T-helper 2 cell treated with Interferon-gamma antibody and Interleukin-4, amounts not matched to agents 100 ng/mL and 5 ng/mL, for 36 hours (primary cell): Measurements from ENCODE around the gene TRAF1. TPM values are rescaled to one million over a fixed set of nuclear protein-coding genes. Genes with fewer than 3 reads are reported as not detected.

Experiments
- intact Hi-C: fragments of 100-400 bp; cut with micrococcal nuclease; formaldehyde crosslinking; loops from one replicate; pipeline ENCODE4 v1.15.1; 2023
- total RNA-seq: library from RNA; stranded (reverse); gene quantifications from 2 replicates; pipeline ENCODE4 v1.2.3, GENCODE V29; 2022

Gene TRAF1
- total RNA-seq, 1 donor from 2014 or later = 82.3 TPM

DNA sequence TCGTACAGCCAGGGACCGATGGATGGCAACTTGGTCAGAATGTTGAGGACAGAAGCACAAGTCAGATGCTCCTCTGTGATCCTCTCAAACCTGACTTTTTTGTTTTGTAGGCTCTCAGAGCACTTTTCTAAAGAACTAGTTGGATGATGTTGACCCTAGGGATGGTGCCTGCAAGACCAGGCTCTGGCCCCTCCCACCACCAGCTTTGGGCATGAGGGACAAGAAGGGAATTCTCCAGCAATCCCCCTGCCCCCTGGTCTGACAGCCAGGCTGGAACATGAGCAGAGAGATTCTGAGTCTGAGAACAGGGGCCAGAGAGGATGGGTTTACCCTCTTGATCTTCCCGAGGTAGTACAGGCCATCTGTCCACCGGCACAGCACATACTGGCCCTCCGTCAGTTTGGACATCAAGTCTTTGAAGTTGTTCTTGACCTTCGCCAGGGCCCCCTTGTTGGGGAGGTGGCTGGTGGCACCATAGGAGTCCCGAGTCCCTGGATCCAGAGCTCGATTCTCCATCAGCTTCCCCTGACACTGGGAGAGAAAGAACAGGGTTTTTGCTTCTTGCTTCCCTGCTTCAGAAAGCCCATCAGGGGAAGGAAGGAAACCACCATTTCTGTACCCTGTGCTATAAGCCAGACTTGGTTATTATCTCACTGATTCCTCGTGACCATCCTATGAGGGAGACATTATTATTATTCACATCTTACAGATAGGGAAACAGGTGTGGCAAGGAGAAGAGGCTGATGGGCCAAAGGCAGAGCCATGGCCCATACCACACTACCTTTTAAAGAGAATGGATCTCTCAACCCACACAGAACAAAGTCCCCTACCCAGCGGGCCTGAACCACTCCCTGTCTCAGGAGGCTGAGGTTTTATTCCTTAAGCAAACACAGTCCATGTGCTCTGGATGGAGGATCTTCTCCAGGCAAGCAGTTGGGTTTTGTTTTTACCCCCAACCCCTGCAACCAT is 52.1 kb downstream of the TRAF1 start:
- intact Hi-C loops = loop anchor here (5.0 kb wide), 1 partner anchor 292 kb away; the partner anchor contains the start of gene CDK5RAP2

DNA sequence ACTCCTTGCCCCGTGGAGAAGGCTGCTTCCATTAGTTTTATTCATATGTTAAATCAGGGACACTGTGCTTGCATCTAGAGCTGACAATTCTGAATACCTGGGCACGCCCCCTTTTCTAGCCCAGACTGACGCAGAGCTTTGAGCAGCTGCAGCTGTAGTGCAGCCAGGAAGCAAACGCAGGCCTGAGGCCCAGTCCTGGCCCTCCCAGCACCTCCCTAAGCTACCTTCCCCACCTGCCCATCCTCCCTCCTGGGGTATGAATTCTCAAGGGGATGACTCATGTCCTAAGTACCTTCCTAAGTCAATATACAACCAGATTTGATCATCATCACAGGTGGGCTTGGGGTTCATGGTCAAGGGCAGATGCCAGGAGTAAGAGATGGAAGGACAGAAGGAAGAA is 53.1 kb downstream of the TRAF1 start:
- intact Hi-C loops = no loop called here

GRCh38 chr9:120872791-120873502 is 53.6 kb downstream of the TRAF1 start:
- intact Hi-C loops = no loop called here

- intact Hi-C loops = no loop called here
Measured at GRCh38 chr9:120870206-120870605, 56.4 kb downstream of the TRAF1 start.

DNA sequence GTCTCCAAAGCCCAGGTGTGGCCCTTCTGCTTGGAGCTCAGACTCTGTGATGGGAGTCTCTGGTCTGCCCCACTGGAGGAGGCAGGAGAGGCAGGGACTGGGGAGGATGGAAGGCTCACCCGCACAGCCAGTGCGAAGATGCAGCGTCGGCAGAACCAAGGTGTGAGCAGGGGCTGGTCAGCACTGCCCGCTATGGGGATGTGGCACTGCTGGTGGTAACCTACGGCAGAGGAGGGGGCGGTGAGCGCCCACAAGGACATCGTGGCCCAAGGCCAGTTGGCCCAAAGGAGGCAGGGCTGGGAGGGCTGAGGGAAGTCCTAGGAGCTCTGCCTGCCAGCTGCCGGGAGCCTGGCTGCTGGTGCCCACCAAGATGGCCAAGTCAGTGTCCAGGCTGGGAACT is 56.9 kb downstream of the TRAF1 start:
- intact Hi-C loops = loop anchor here (2.0 kb wide), 3 partner anchors 77 to 251 kb away; partner anchors contain the start of genes CNTRL and FBXW2

- intact Hi-C loops = loop anchor here (2.0 kb wide), 3 partner anchors 77 to 251 kb away; partner anchors contain the start of genes CNTRL and FBXW2
Measured at GRCh38 chr9:120869360-120869687, 57.3 kb downstream of the TRAF1 start.

GRCh38 chr9:120868676-120869359 is 57.8 kb downstream of the TRAF1 start:
- intact Hi-C loops = loop anchor here (1.0 to 2.0 kb wide), 5 partner anchors 7 to 252 kb away; partner anchors contain the start of genes CNTRL and FBXW2

GRCh38 chr9:120868339-120868675 is 58.3 kb downstream of the TRAF1 start:
- intact Hi-C loops = loop anchor here (1.0 to 2.0 kb wide), 5 partner anchors 8 to 252 kb away; partner anchors contain the start of genes CNTRL and FBXW2

- intact Hi-C loops = loop anchor here (1.0 to 2.0 kb wide), 5 partner anchors 8 to 253 kb away; partner anchors contain the start of genes CNTRL and FBXW2
Measured at GRCh38 chr9:120867676-120868338, 58.8 kb downstream of the TRAF1 start.

- intact Hi-C loops = no loop called here
Measured at GRCh38 chr9:120866651-120867050, 59.9 kb downstream of the TRAF1 start.

DNA sequence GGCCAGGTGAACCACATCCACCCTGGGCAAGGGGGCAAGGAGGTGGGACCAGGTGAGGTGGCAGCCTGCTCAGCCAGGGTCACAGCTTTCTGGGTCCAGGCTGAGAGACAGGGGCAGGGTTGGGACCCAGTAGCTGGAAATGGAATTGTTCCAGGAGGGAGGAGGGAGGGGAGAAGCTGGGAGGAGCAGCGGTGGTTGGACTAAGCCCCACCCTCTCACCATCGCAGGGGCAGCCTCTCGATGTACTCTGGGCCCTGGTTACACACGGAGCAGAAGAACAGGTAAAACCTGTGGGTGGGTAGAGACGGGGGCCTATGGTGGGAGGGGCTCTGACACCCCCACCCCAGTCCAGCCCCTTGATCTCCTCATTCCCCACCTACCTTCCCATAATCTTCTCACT is 60.8 kb downstream of the TRAF1 start:
- intact Hi-C loops = no loop called here

DNA sequence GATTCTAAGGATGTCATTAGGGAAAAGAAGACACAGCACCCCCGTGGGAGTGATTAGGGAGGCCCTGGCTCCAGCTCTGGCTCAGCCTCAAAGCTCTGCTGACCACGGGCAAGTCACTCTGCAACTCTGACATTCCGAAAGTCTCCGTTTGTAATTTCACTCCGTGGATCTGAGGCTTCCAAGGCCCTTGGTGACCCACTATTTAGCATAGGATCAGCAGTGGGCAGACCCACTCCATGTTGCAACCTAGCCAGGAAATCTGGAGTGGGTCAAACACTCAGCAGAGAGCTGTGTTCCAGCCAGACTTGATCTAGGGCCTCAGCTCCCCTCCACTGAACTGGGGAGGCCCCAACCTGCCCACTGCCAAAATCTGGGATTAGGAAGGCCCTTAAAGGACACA is 61.4 kb downstream of the TRAF1 start:
- intact Hi-C loops = no loop called here

- intact Hi-C loops = no loop called here
Measured at GRCh38 chr9:120864719-120865118, 61.9 kb downstream of the TRAF1 start.

- intact Hi-C loops = no loop called here
Measured at GRCh38 chr9:120863833-120864232, 62.8 kb downstream of the TRAF1 start.

GRCh38 chr9:120862452-120862851 is 64.1 kb downstream of the TRAF1 start:
- intact Hi-C loops = no loop called here

DNA sequence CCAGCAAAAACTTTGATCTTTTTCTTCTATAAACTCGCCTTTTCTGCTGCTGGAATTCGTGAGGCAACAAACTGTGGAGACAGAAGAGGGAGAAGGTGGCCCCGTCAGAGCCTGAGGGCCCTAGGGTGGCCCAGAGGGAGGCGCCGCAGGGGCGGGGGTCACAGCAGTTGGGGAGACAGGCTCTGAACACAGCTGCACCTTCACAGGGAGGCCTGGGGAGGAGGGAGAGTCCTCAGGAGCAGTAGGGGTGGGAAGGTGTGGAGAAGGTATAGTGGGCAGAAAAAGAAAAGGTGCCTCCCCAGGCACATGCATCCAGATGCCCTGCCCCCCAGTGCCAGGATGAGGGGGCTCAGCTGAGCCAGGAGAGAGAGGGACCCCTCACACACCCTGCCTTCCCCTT is 64.7 kb downstream of the TRAF1 start:
- intact Hi-C loops = no loop called here

- intact Hi-C loops = no loop called here
Measured at GRCh38 chr9:120860083-120860482, 66.5 kb downstream of the TRAF1 start.

GRCh38 chr9:120859361-120859760 is 67.2 kb downstream of the TRAF1 start:
- intact Hi-C loops = no loop called here

DNA sequence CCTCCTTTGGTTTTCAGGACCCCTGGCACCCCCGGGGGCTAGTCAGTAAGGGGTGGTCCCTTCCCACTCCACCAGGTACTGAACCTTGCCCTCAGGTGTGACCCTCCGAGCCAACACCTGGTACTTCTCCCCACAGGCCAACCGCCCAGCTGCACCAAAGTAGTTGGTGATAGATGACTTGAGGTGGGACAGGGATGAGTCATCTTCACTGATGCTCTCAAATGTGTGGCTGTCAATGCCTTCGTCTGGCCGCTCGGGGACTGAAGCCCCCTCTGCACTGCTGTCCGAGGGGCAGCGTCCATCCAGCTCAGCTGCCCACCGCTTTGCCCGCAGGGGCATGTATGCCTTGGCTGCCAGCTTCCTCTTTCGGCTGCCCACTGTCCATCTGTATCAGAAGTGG is 68.7 kb downstream of the TRAF1 start:
- intact Hi-C loops = no loop called here

DNA sequence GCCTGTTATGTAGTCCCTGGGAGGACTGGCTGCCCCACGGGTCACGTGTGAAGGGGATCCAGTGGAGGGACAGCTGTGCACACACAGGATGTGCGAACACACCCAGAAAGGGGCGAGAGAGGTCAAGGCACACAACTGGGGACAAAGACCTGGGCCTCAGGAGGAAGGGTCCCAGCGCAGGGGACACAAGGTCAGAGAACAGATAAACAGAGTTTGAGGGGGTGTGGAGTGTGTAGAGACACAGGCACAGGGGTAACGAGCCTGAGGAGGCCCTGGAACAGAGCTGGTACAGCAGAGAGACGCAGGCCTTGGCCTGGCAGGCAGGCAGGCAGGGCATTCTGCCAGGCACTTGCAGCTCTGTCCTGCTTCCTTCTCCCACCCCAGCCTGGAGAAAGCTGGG is 69.1 kb downstream of the TRAF1 start:
- intact Hi-C loops = no loop called here

GRCh38 chr9:120856700-120857099 is 69.9 kb downstream of the TRAF1 start:
- intact Hi-C loops = no loop called here
